BE2C (cell line): ENCODE measurements around the gene CBX4.
A peak's percentile ranks its signal among the peaks of the same experiment; 100 is the strongest.

ENCODE experiments used
- DNase-seq: peaks from one replicate; pipeline ENCODE4 v3.0.0-alpha.2; 2020
- H3K27me3 ChIP-seq: fragments of 250-450 bp; sonication (Bioruptor Pico); 2 replicates; pipeline ENCODE4 v1.5.1; 2020; ENCODE audit warnings: mild to moderate bottlenecking
- H3K36me3 ChIP-seq: fragments of 250-450 bp; sonication (Bioruptor Pico); 2 replicates; pipeline ENCODE4 v1.5.1; 2020; ENCODE audit warnings: mild to moderate bottlenecking
- H3K4me1 ChIP-seq: fragments of 250-450 bp; sonication (Bioruptor Pico); 2 replicates; pipeline ENCODE4 v1.5.1; 2020
- H3K4me3 ChIP-seq: 2 replicates; pipeline ENCODE4 v1.5.1; 2011; ENCODE audit warnings: low read depth, low read length
- H3K9me3 ChIP-seq: fragments of 250-450 bp; sonication (Bioruptor Pico); 2 replicates; pipeline ENCODE4 v1.5.1; 2020
- CTCF ChIP-seq: IDR thresholded peaks from 2 replicates; pipeline ENCODE4 v1.5.1; 2012; ENCODE audit warnings: mild to moderate bottlenecking, low read depth, low read length

CBX4 gene

GRCh38 chr17:79843816-79844800 is 4.9 kb upstream of the CBX4 start:
- peak; percentile 56 for DNase-seq
- Histone ChIP-seq H3K36me3 (no peaks in the 10 kb centered on the region), H3K9me3 (peaks cover 3% of the 10 kb centered on the region; the same call in 1 of the 2 replicates), H3K4me3 (peak overlapping the region; percentile 60), H3K27me3 (peaks cover 49% of the 10 kb centered on the region), H3K4me1 (peaks cover 5% of the 10 kb centered on the region; the same call in 1 of the 2 replicates)
- TF ChIP-seq CTCF: no peak

- H3K9me3 ChIP-seq: peaks cover 3% of the 10 kb centered on the region; the same call in 1 of the 2 replicates
- peaks cover 49% of the 10 kb centered on the region for H3K27me3 ChIP-seq
- H3K36me3 ChIP-seq: no peaks in the 10 kb centered on the region
- no peak for TF ChIP-seq CTCF
- peaks cover 5% of the 10 kb centered on the region; the same call in 1 of the 2 replicates for H3K4me1 ChIP-seq
- peak overlapping the region; percentile 60 for H3K4me3 ChIP-seq
- no peak for DNase-seq
Measured at GRCh38 chr17:79843474-79843815, 4.2 kb upstream of the CBX4 start.

- H3K36me3 ChIP-seq: no peaks in the 10 kb centered on the region
- peaks cover 5% of the 10 kb centered on the region; the same call in 1 of the 2 replicates for H3K4me1 ChIP-seq
- H3K4me3 ChIP-seq: peak overlapping the region; percentile 60
- peaks cover 49% of the 10 kb centered on the region for H3K27me3 ChIP-seq
- TF ChIP-seq CTCF: no peak; the same call in 1 of the 2 replicates
- DNase-seq: no peak
- H3K9me3 ChIP-seq: peaks cover 3% of the 10 kb centered on the region; the same call in 1 of the 2 replicates
Measured at GRCh38 chr17:79842656-79843473, 3.6 kb upstream of the CBX4 start.

GRCh38 chr17:79842136-79842655 is 3.0 kb upstream of the CBX4 start:
- Histone ChIP-seq H3K9me3 (peaks cover 3% of the 10 kb centered on the region; the same call in 1 of the 2 replicates), H3K27me3 (peaks cover 49% of the 10 kb centered on the region), H3K4me1 (peaks cover 5% of the 10 kb centered on the region; the same call in 1 of the 2 replicates), H3K4me3 (no peak overlapping the region), H3K36me3 (no peaks in the 10 kb centered on the region)
- no peak for TF ChIP-seq CTCF
- no peak for DNase-seq

- Histone ChIP-seq H3K4me1 (peaks cover 8% of the 10 kb centered on the region), H3K27me3 (peaks cover 49% of the 10 kb centered on the region), H3K9me3 (peaks cover 3% of the 10 kb centered on the region; the same call in 1 of the 2 replicates), H3K36me3 (0 out of 2 replicates have a peak, but pooled peaks cover under 1% of the 10 kb centered on the region), H3K4me3 (no peak overlapping the region)
- DNase-seq: no peak
- no peak for TF ChIP-seq CTCF
Measured at GRCh38 chr17:79841369-79842135, 2.3 kb upstream of the CBX4 start.
